NCI-H524 (cell line): ENCODE results near the gene ATAD3C.

Experiments
- DNase-seq, 2 experiments: peaks; one replicate each; lab custom pipeline; 2025; lab: John Stamatoyannopoulos, UW

ATAD3C gene

GRCh38 chr1:1430992-1431844 is 18.3 kb upstream of the ATAD3C start:
- DNase-seq = peak in 1 of 2 experiments; percentile 38

- peak in 1 of 2 experiments; percentile 30 for DNase-seq
Observed at GRCh38 chr1:1431845-1432273, 17.6 kb upstream of the ATAD3C start.

GRCh38 chr1:1432274-1432950 is 17.1 kb upstream of the ATAD3C start:
- peak; percentile 79 for DNase-seq

GRCh38 chr1:1432951-1433803 is 16.3 kb upstream of the ATAD3C start:
- DNase-seq = peak; percentile 42 to 62

GRCh38 chr1:1433804-1434130 is 15.7 kb upstream of the ATAD3C start:
- peak in 1 of 2 experiments; percentile 20 for DNase-seq

- DNase-seq = no peak
Observed at GRCh38 chr1:1434131-1434823, 15.2 kb upstream of the ATAD3C start.

GRCh38 chr1:1434824-1435105 is 14.7 kb upstream of the ATAD3C start:
- DNase-seq = no peak

GRCh38 chr1:1435106-1435903 is 14.2 kb upstream of the ATAD3C start, which contains the start of gene VWA1:
TSS of gene VWA1 (plus strand) at chr1:1435690. CDS start at chr1:1435749, 59 bp downstream.
- peak in 1 of 2 experiments; percentile 28 for DNase-seq

GRCh38 chr1:1435911-1436629 is 13.4 kb upstream of the ATAD3C start:
- DNase-seq = no peak

- no peak for DNase-seq
Observed at GRCh38 chr1:1436630-1437032, 12.9 kb upstream of the ATAD3C start.

GRCh38 chr1:1437033-1437903 is 12.2 kb upstream of the ATAD3C start:
- peak; percentile 38 to 73 for DNase-seq

GRCh38 chr1:1437904-1438376 is 11.5 kb upstream of the ATAD3C start:
- DNase-seq = no peak

- no peak for DNase-seq
Observed at GRCh38 chr1:1438531-1439381, 10.7 kb upstream of the ATAD3C start.

GRCh38 chr1:1439546-1440261 is 9.8 kb upstream of the ATAD3C start:
- DNase-seq = no peak

GRCh38 chr1:1440262-1441001 is 9.1 kb upstream of the ATAD3C start:
- no peak for DNase-seq

- peak in 1 of 2 experiments; percentile 50 for DNase-seq
Observed at GRCh38 chr1:1441002-1441888, 8.2 kb upstream of the ATAD3C start.
